A673 (cell line): Measurements from ENCODE around the gene RHOC. TPM values are rescaled to one million over a fixed set of nuclear protein-coding genes. Genes with fewer than 3 reads are reported as not detected.

Source experiments
- BruUV-seq: library from RNA; stranded (reverse); fragments of 400-500 nt; replicated peaks from 2 replicates; lab custom pipeline; 2021; lab: Mats Ljungman, UMichigan
- CTCF ChIA-PET: fragments of 300-600 bp; sonication (Branson Sonifier 250); formaldehyde crosslinking; loops from one replicate; lab custom pipeline; 2022; ENCODE audit warnings: antibody characterized with exemption; lab: Charles Lee
- POLR2A ChIA-PET: fragments of 300-600 bp; sonication (Branson Sonifier 250); formaldehyde crosslinking; loops from one replicate; lab custom pipeline; 2022; ENCODE audit warnings: antibody characterized with exemption; ENCODE audit not compliant: low non-redundant PET; lab: Charles Lee
- DNase-seq: peaks from one replicate; pipeline ENCODE4 v3.0.0-alpha.2; 2015; ENCODE audit warnings: low spot score
- H3K27ac ChIP-seq: fragments of 200-600 bp; sonication (generic); 2 replicates; pipeline ENCODE4 v1.5.1; 2016; ENCODE audit warnings: mixed run types, low read depth, mild to moderate bottlenecking, mixed read lengths, antibody characterized with exemption, low read length; ENCODE audit not compliant: poor library complexity, severe bottlenecking
- H3K27me3 ChIP-seq: fragments of 200-600 bp; sonication (generic); replicated peaks from 2 replicates; pipeline ENCODE4 v1.6.1; 2017; ENCODE audit warnings: mixed run types, low read depth, mild to moderate bottlenecking, mixed read lengths, antibody characterized with exemption, low read length; ENCODE audit not compliant: insufficient read depth, poor library complexity
- H3K36me3 ChIP-seq: fragments of 200-600 bp; sonication (generic); 2 replicates; pipeline ENCODE4 v1.6.1; 2016; ENCODE audit warnings: mixed run types, mild to moderate bottlenecking, mixed read lengths, antibody characterized with exemption, low read length; ENCODE audit not compliant: insufficient read depth, poor library complexity, severe bottlenecking
- H3K4me1 ChIP-seq: fragments of 200-600 bp; sonication (generic); 2 replicates; pipeline ENCODE4 v1.6.1; 2017; ENCODE audit warnings: mixed run types, mild to moderate bottlenecking, mixed read lengths, antibody characterized with exemption, low read length; ENCODE audit not compliant: insufficient read depth, poor library complexity, severe bottlenecking
- H3K4me3 ChIP-seq: fragments of 200-600 bp; sonication (generic); 2 replicates; pipeline ENCODE4 v1.5.1; 2016; ENCODE audit warnings: low read depth, mixed run types, mild to moderate bottlenecking, mixed read lengths, low read length; ENCODE audit not compliant: poor library complexity, severe bottlenecking
- H3K9me3 ChIP-seq: fragments of 200-600 bp; sonication (generic); 2 replicates; pipeline ENCODE4 v1.6.1; 2016; ENCODE audit warnings: mixed run types, low read depth, mild to moderate bottlenecking, mixed read lengths, antibody characterized with exemption, low read length; ENCODE audit not compliant: poor library complexity, severe bottlenecking
- CTCF ChIP-seq: fragments of 300-800, 200-600 bp; sonication (generic); conservative IDR thresholded peaks from 2 replicates; pipeline ENCODE4 v1.5.1; 2017; ENCODE audit warnings: low read depth, mild to moderate bottlenecking, antibody characterized with exemption, low read length, moderate library complexity, mixed read lengths
- EZH2 ChIP-seq: fragments of 200-600 bp; sonication (generic); IDR thresholded peaks from 2 replicates; pipeline ENCODE4 v1.6.1; 2017; ENCODE audit warnings: borderline replicate concordance, low read depth, mild to moderate bottlenecking, mixed read lengths, antibody characterized with exemption, low read length; ENCODE audit not compliant: poor library complexity, severe bottlenecking
- intact Hi-C: fragments of 100-400 bp; cut with micrococcal nuclease; formaldehyde crosslinking; loops from one replicate; pipeline ENCODE4 v1.10.0; 2022; ENCODE audit not compliant: unreplicated experiment
- total RNA-seq: library from RNA; stranded (reverse); gene quantifications from 2 replicates; pipeline ENCODE4 v1.2.3, GENCODE V29; 2021

The RHOC gene
- total RNA-seq, 1 experiment from 2014 or later: 54.3 TPM

- Histone ChIP-seq H3K27ac (peak overlapping the region; percentile 46), H3K4me3 (peak overlapping the region; percentile 64), H3K9me3 (no peaks in the 10 kb centered on the region), H3K36me3 (peaks cover 9% of the 10 kb centered on the region), H3K4me1 (peaks cover 42% of the 10 kb centered on the region), H3K27me3 (no peaks in the 10 kb centered on the region)
- no peak for DNase-seq
- TSS peak; percentile 35 for BruUV-seq
- ChIA-PET CTCF (interaction anchor here (0.5 to 1.0 kb wide), 3 partner anchors 10 to 196 kb away, joined by 3 to 7 read pairs (median 4); partner anchors contain the start of gene PPM1J), POLR2A (interaction anchor here (0.6 kb wide), 2 partner anchors 16 to 32 kb away, joined by 3 to 4 read pairs; no protein-coding TSS in a partner anchor)
- no peak for TF ChIP-seq CTCF
- no peak for TF ChIP-seq EZH2
- intact Hi-C loops: no loop called here
Measured at GRCh38 chr1:112704391-112704933, 2.5 kb downstream of the RHOC start.

GRCh38 chr1:112703706-112704105 lies 3.2 kb downstream of the RHOC start:
- H3K4me1 ChIP-seq: peaks cover 42% of the 10 kb centered on the region
- intact Hi-C loops: no loop called here
- BruUV-seq: no TSS peak

GRCh38 chr1:112702420-112703261 lies 4.3 kb downstream of the RHOC start:
- ChIA-PET POLR2A (no interaction called here), CTCF (no interaction called here)
- Histone ChIP-seq H3K4me1 (peaks cover 42% of the 10 kb centered on the region), H3K9me3 (no peaks in the 10 kb centered on the region), H3K27me3 (no peaks in the 10 kb centered on the region), H3K27ac (no peak overlapping the region), H3K4me3 (no peak overlapping the region), H3K36me3 (peaks cover 28% of the 10 kb centered on the region)
- intact Hi-C loops: no loop called here
- BruUV-seq: no TSS peak
- no peak for DNase-seq
- no peak for TF ChIP-seq EZH2
- no peak for TF ChIP-seq CTCF

More at GRCh38 chr1:112703706-112704105, 3.2 kb downstream of the RHOC start:
- no peaks in the 10 kb centered on the region for H3K9me3 ChIP-seq
- no peak overlapping the region for H3K4me3 ChIP-seq
- peaks cover 17% of the 10 kb centered on the region for H3K36me3 ChIP-seq
- no peak overlapping the region for H3K27ac ChIP-seq
- POLR2A ChIA-PET: no interaction called here
- CTCF ChIA-PET: no interaction called here
- TF ChIP-seq EZH2 (no peak), CTCF (no peak)
- no peak for DNase-seq
- no peaks in the 10 kb centered on the region for H3K27me3 ChIP-seq
